BLaER1 treated with 17β-estradiol and CSF1 and Interleukin-3, amounts not matched to agents 10 nM and 100 nM (cell line): ENCODE measurements around the gene BAHCC1.

Source experiments
- H3K27ac ChIP-seq, 11 experiments: shearing (Covaris generic); formaldehyde crosslinking; 2 replicates each; pipeline ENCODE4 v1.8.1; 2022
- H3K27me3 ChIP-seq, 11 experiments: shearing (Covaris generic); formaldehyde crosslinking; 2 replicates each; pipeline ENCODE4 v1.8.1; 2022
- H3K36me3 ChIP-seq, 11 experiments: shearing (Covaris generic); formaldehyde crosslinking; 2 replicates each; pipeline ENCODE4 v1.8.1; 2022
- H3K4me1 ChIP-seq, 10 experiments: shearing (Covaris generic); formaldehyde crosslinking; 2 replicates each; pipeline ENCODE4 v1.8.1; 2022
- H3K4me2 ChIP-seq, 11 experiments: shearing (Covaris generic); formaldehyde crosslinking; 2 replicates each; pipeline ENCODE4 v1.8.1; 2022
- H3K4me3 ChIP-seq, 10 experiments: shearing (Covaris generic); formaldehyde crosslinking; 2 replicates each; pipeline ENCODE4 v1.8.1; 2022
- H3K9ac ChIP-seq, 11 experiments: shearing (Covaris generic); formaldehyde crosslinking; 2 replicates each; pipeline ENCODE4 v1.8.1; 2022
- H3K9me3 ChIP-seq, 11 experiments: shearing (Covaris generic); formaldehyde crosslinking; replicated peaks in 1 of 11; 2 replicates each; pipeline ENCODE4 v1.8.1; 2022
- H4K20me1 ChIP-seq, 11 experiments: shearing (Covaris generic); formaldehyde crosslinking; 2 replicates each; pipeline ENCODE4 v1.8.1; 2022
- Cebpa-rat ChIP-seq, 11 experiments: shearing (Covaris generic); IDR thresholded peaks; 2 replicates each; pipeline ENCODE4 v1.8.1; 2022

BAHCC1 gene

DNA sequence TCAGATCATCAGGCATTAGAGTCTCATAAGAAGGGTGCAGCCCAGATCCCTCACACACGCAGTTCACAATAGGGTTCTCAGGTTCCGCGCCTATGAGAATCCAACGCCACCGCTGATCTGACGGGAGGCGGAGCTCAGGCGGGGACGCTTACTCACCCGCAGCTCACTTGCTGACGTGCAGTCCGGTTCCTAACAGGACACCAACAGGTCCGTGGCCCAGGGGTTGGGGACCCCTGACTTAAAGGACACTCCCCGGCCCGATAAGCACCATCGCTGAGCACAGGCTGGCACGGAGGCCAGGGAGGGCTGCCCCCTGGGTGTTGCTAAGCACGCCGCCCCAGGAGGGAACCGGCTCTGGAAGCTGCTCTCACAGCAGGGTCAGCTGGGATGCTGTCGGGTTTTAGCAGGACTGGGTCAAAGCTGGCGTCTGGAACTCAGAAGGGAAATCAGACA lies 30.1 kb upstream of the BAHCC1 start:
- no peaks in the 10 kb centered on the region for H3K36me3 ChIP-seq
- peak overlapping the region; percentile 70 to 96 (median 86) for H3K4me2 ChIP-seq
- peak overlapping the region in 7 of 10 experiments; percentile 2 to 39 (median 13); a peak in 5 of 20 replicates for H3K4me3 ChIP-seq
- H3K27ac ChIP-seq = peak overlapping the region in 2 of 11 experiments; percentile 61 to 67; a peak in 3 of 22 replicates
- H4K20me1 ChIP-seq = peaks cover 0 to 23% (median 4%) of the 10 kb centered on the region in 11 experiments; a peak in 7 of 22 replicates
- peaks cover 39 to 72% (median 57%) of the 10 kb centered on the region in 10 experiments for H3K4me1 ChIP-seq
- no peaks in the 10 kb centered on the region for H3K9me3 ChIP-seq
- H3K27me3 ChIP-seq = peaks cover 34 to 52% (median 45%) of the 10 kb centered on the region in 11 experiments
- H3K9ac ChIP-seq = peak overlapping the region in 3 of 11 experiments; percentile 1 to 38 (median 15); a peak in 2 of 22 replicates
- TF ChIP-seq Cebpa-rat (IDR thresholded peaks at IDR 0.05) = no peak

DNA sequence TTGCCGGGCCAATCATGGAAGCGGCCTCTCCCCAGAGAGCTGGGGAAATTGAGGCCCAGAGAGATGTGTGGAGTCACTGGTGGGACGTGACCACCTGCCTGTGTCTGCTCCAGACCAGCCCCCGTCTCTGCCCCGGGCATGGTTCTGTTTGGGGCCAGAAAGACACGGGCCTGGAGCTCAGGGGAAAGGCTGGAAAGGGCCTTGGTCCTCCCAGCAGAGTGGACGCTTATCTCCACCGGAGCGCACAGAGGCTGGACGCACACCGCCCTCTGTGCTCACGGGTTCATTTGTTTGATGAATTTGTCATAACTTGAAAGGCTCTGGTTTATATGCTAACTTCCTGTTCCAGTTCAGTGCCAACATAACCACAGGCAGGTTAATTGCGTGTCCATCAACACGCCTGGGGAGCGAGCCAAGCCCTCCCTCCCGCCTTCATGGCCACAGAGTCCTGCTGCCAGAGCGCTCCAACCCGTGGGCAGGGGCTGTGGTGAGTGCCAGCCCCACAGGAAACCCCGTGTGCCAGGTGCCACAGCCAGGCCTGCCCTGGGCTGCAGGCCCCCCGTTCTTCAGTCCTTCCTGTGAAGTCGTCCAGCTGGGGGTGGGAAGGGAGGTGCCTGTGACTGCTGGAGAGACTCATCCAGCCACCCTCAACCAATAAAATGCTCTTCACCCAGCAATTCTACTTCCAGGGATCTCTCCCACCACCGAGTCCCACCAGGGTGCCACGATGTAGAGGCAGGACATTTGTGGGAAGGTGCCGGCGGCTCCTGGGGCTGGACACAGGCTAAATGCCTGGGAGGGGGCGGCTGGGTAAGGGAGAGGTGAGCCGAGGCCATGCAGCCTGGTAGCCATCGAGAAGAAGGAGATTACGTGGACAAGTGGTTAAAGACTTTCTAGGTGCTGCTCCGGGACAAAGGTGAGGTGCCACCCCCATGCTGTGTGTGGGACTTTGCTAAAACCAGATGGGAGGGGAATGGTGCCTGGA lies 29.4 kb upstream of the BAHCC1 start:
- peak overlapping the region; percentile 70 to 96 (median 86) for H3K4me2 ChIP-seq
- H3K4me1 ChIP-seq = peaks cover 39 to 68% (median 57%) of the 10 kb centered on the region in 10 experiments
- H3K4me3 ChIP-seq = peak overlapping the region in 7 of 10 experiments; percentile 2 to 39 (median 4); a peak in 3 of 20 replicates
- H4K20me1 ChIP-seq = peaks cover 0 to 23% (median 4%) of the 10 kb centered on the region in 11 experiments; a peak in 7 of 22 replicates
- H3K9me3 ChIP-seq = no peaks in the 10 kb centered on the region
- H3K9ac ChIP-seq = peak overlapping the region in 3 of 11 experiments; percentile 1 to 38 (median 15); a peak in 3 of 22 replicates
- no peaks in the 10 kb centered on the region for H3K36me3 ChIP-seq
- H3K27ac ChIP-seq = peak overlapping the region in 1 of 11 experiments; percentile 67; a peak in 3 of 22 replicates
- peaks cover 34 to 52% (median 45%) of the 10 kb centered on the region in 11 experiments for H3K27me3 ChIP-seq
- TF ChIP-seq Cebpa-rat (IDR thresholded peaks at IDR 0.05) = no peak

DNA sequence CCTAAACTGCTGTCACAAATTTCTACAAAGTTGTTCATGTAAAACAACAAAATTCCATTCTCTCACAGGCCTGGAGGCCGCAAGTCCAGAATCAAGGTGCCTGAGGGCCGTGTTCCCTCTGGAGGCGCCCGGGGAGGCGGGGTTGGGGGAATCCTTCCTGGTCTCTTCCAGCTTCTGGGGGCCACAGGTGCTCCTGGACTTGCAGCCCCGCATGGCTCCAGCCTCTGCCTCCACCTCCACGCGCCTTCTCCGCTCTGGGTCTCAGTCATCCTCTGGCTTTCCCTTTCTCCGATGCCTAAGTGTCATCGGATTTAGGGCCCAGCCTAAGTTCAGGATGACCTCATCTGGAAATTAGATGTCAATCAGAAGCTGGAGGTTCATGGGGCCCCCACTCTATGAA lies 28.6 kb upstream of the BAHCC1 start:
- H3K4me1 ChIP-seq = peaks cover 39 to 60% (median 56%) of the 10 kb centered on the region in 10 experiments
- H3K9me3 ChIP-seq = no peaks in the 10 kb centered on the region
- no peaks in the 10 kb centered on the region for H3K36me3 ChIP-seq
- H4K20me1 ChIP-seq = peaks cover 0 to 23% (median 4%) of the 10 kb centered on the region in 11 experiments; a peak in 7 of 22 replicates
- no peak overlapping the region for H3K9ac ChIP-seq
- H3K27ac ChIP-seq = no peak overlapping the region
- TF ChIP-seq Cebpa-rat (IDR thresholded peaks at IDR 0.05) = no peak
- peak overlapping the region in 8 of 11 experiments; percentile 82 to 96 (median 90); a peak in 15 of 22 replicates for H3K4me2 ChIP-seq
- peaks cover 34 to 52% (median 45%) of the 10 kb centered on the region in 11 experiments for H3K27me3 ChIP-seq
- no peak overlapping the region for H3K4me3 ChIP-seq

DNA sequence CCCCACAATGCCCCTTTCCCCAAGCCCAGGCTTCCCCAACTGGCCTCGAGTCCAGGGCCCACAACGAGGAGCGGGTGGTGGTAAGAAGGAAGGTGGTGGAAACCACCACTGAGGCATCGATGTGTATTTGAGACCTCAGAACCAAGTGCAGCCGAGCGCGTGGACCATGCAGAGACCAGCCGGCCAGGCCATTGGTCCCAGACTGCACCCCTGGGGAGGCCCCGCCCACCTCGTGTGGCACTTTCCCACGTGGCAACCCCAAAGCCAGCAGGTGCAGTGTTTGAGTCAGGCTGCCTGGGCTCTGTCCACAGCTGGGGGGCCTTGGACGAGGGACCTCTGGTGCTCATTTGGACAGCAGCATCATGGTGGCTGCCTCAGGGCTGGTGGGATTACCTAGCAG lies 28.1 kb upstream of the BAHCC1 start:
- Histone ChIP-seq H3K36me3 (no peaks in the 10 kb centered on the region), H3K27me3 (peaks cover 34 to 52% (median 45%) of the 10 kb centered on the region in 11 experiments), H3K4me2 (peak overlapping the region in 8 of 11 experiments; percentile 35 to 95 (median 87); a peak in 10 of 22 replicates), H3K9me3 (no peaks in the 10 kb centered on the region), H3K9ac (no peak overlapping the region), H3K4me1 (peaks cover 35 to 57% (median 52%) of the 10 kb centered on the region in 10 experiments), H4K20me1 (peaks cover 0 to 23% (median 4%) of the 10 kb centered on the region in 11 experiments; a peak in 7 of 22 replicates), H3K4me3 (no peak overlapping the region), H3K27ac (no peak overlapping the region)
- no peak for TF ChIP-seq Cebpa-rat (IDR thresholded peaks at IDR 0.05)

DNA sequence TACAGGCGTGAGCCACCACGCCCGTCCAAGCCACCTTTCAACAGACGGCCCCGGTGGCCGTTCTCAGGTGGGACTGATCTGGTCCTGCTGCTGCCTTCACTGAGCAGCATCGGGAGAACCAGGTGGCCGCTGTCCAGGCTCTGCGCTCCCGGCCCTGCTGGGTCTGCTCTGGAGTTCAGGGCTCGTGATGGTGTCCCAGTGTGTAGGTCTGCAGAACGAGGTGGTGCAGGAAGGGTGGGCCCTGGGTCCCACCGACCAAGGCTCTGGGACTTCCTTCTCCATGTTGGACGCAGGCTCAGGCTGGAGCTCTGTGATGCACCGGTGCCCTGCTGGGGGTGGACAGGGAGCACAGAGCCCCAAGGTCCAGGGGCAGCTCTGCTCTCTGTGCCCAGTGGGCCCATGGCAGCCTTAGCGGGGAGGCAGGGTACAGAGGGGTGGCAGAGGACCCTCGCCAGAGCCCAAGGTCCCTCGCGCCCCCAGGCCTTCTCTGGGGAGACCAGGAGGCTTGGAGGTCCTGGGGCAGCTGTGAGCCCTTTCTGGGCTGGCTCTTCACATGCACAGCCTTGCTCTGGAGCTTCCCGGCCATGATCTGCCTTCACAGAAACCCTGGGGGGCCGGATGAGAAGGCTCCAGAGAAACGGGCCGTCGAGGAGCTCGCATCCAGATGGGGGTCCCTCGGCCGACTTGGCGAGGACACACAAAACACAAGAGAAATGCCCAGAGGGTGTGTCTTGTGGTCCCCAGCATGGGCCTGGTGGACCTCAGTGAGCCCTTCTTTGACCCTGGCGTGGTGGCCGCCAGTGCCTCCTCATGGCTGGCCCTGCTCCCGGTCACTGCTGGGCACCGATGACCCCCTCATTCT lies 26.9 kb upstream of the BAHCC1 start:
- no peak for TF ChIP-seq Cebpa-rat (IDR thresholded peaks at IDR 0.05)
- H4K20me1 ChIP-seq = peaks cover 0 to 23% (median 4%) of the 10 kb centered on the region in 11 experiments; a peak in 7 of 22 replicates
- H3K36me3 ChIP-seq = no peaks in the 10 kb centered on the region
- no peaks in the 10 kb centered on the region for H3K9me3 ChIP-seq
- H3K27me3 ChIP-seq = peaks cover 31 to 46% (median 37%) of the 10 kb centered on the region in 11 experiments
- H3K27ac ChIP-seq = no peak overlapping the region
- no peak overlapping the region for H3K4me3 ChIP-seq
- peaks cover 36 to 57% (median 42%) of the 10 kb centered on the region in 10 experiments for H3K4me1 ChIP-seq
- no peak overlapping the region for H3K9ac ChIP-seq
- 0 out of 22 replicates have a peak overlapping the region, but pooled peaks of 1 of the 11 experiments have one; percentile 1 for H3K4me2 ChIP-seq

DNA sequence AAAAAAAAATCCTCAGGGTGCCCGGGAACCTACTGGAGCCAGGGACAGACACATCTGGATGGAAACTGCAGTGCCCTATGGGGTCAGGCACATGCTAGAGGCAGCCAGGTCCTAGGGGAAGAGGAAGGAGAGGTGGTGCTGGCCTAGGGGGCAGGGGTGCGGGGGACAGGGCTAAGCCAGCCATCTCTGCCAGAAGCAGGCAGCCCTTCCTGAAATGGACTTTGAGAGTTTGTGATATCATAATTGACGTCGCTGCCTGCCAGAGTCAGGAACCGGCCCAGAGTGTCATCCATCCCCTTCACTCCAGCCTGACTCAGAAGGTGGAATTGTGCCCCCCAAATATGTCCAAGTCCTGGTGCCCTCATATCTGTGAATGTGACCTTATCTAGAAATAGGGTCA lies 25.0 kb upstream of the BAHCC1 start:
- peaks cover 0 to 19% (median 4%) of the 10 kb centered on the region in 11 experiments; a peak in 7 of 22 replicates for H4K20me1 ChIP-seq
- H3K27me3 ChIP-seq = peaks cover 20 to 31% (median 23%) of the 10 kb centered on the region in 11 experiments
- H3K4me1 ChIP-seq = peaks cover 21 to 41% (median 23%) of the 10 kb centered on the region in 10 experiments
- no peaks in the 10 kb centered on the region for H3K36me3 ChIP-seq
- no peak overlapping the region for H3K9ac ChIP-seq
- H3K9me3 ChIP-seq = 0 out of 22 replicates have a peak, but pooled peaks cover 0 to 4% (median 0%) of the 10 kb centered on the region in 11 experiments
- H3K27ac ChIP-seq = no peak overlapping the region
- TF ChIP-seq Cebpa-rat (IDR thresholded peaks at IDR 0.05) = no peak
- H3K4me2 ChIP-seq = no peak overlapping the region
- H3K4me3 ChIP-seq = no peak overlapping the region

DNA sequence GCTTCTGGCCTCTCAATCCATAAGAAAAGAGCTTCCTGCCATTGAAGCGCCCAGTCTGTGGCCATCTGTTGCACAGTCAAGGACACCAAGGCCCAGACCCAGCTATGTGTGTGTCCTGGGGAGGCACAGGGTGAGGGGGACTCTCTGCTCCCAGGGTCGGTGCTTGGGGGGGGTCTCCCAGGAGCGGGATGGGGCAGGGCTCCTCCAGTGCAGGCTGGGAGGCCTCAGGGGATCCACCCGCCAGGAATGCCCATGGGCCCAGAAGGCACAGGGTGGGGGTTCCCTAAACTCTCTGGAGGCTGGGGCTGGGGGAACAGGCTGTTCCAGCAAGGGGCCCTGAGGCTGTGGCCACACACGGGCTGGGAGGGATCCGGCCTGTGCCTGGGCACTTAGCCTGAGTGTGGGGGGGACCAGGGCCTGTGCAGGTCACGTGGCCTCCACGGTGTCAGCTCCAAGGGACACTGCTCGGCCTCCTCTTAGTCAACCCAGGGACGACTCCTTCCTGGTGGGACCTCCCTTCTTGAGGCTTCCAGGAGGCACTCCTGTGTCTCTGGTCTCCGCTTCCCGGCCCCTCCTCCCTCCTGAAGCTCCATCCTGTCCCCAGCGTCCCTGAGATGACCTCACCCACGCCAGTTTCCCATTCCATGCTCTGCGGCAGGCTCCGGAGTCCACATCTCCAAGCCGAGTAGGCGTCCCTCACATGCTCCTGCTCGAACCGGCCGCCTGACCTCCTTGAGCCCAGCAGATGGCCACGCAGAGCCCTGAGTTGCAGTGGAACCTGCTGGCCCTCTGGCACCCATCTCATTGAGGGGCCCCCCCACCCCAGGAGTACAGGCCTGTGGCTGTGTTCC lies 23.1 kb upstream of the BAHCC1 start:
- Histone ChIP-seq H3K4me1 (peaks cover 3 to 23% (median 9%) of the 10 kb centered on the region in 10 experiments; a peak in 19 of 20 replicates), H3K9ac (no peak overlapping the region), H3K36me3 (no peaks in the 10 kb centered on the region), H3K27me3 (peaks cover 2 to 12% (median 4%) of the 10 kb centered on the region in 11 experiments; a peak in 21 of 22 replicates), H3K9me3 (0 out of 22 replicates have a peak, but pooled peaks cover 0 to 6% (median 0%) of the 10 kb centered on the region in 11 experiments), H4K20me1 (0 out of 22 replicates have a peak, but pooled peaks cover 0 to under 1% (median 0%) of the 10 kb centered on the region in 11 experiments), H3K4me3 (no peak overlapping the region), H3K4me2 (no peak overlapping the region; a peak in 1 of 22 replicates), H3K27ac (no peak overlapping the region)
- TF ChIP-seq Cebpa-rat (IDR thresholded peaks at IDR 0.05) = no peak
